GM19397 (cell line): ENCODE results near the gene GP1BB.

Experiments used
- ATAC-seq: cut with Tn5 transposase; IDR thresholded peaks from one replicate; pipeline ENCODE4 v1.9.1; 2021; ENCODE audit warnings: mild to moderate bottlenecking, moderate library complexity; ENCODE audit not compliant: unreplicated experiment

Gene GP1BB

GRCh38 chr22:19739911-19740449 is 16.6 kb downstream of the GP1BB start:
- ATAC-seq, result no peak

GRCh38 chr22:19740586-19740985 is 17.2 kb downstream of the GP1BB start:
- ATAC-seq, result no peak

- no peak for ATAC-seq
Measured at GRCh38 chr22:19741053-19741452, 17.7 kb downstream of the GP1BB start.

GRCh38 chr22:19742160-19743066 is 19.1 kb downstream of the GP1BB start:
- no peak for ATAC-seq

- no peak for ATAC-seq
Measured at GRCh38 chr22:19743081-19743480, 19.7 kb downstream of the GP1BB start.

GRCh38 chr22:19743651-19744050 is 20.3 kb downstream of the GP1BB start:
- ATAC-seq, result no peak

- ATAC-seq, result no peak
Measured at GRCh38 chr22:19744350-19745006, 21.1 kb downstream of the GP1BB start.

GRCh38 chr22:19745155-19746101 is 22.1 kb downstream of the GP1BB start:
- ATAC-seq, result no peak

- ATAC-seq, result no peak
Measured at GRCh38 chr22:19746726-19747125, 23.4 kb downstream of the GP1BB start.

GRCh38 chr22:19747551-19747950 is 24.2 kb downstream of the GP1BB start:
- ATAC-seq, result no peak

GRCh38 chr22:19748139-19748538 is 24.8 kb downstream of the GP1BB start:
- no peak for ATAC-seq

- ATAC-seq, result no peak
Measured at GRCh38 chr22:19748991-19749664, 25.8 kb downstream of the GP1BB start.

GRCh38 chr22:19749876-19750275 is 26.5 kb downstream of the GP1BB start:
- ATAC-seq, result no peak

GRCh38 chr22:19750507-19751490 is 27.5 kb downstream of the GP1BB start:
- ATAC-seq, result no peak

GRCh38 chr22:19751497-19752245 is 28.3 kb downstream of the GP1BB start:
- no peak for ATAC-seq

- no peak for ATAC-seq
Measured at GRCh38 chr22:19753090-19753842, 29.9 kb downstream of the GP1BB start.

- ATAC-seq, result no peak
Measured at GRCh38 chr22:19753996-19754700, 30.8 kb downstream of the GP1BB start.
